ENCODE data around the gene EYA2. TPM values are rescaled to one million over a fixed set of nuclear protein-coding genes. Genes with fewer than 3 reads are reported as not detected.

EYA2 gene
- total and polyA plus RNA-seq, 12 donors = 0.26 to 1.9 (median 0.70) TPM

GRCh38 chr20:47235853-47236638, 341.4 kb downstream of the EYA2 start:
- ATAC-seq = no peak
- H3K36me3 ChIP-seq = peaks cover 0 to 98% (median 53%) of the 10 kb centered on the region in 9 donors
- no peaks in the 10 kb centered on the region for H3K27me3 ChIP-seq
- no peaks in the 10 kb centered on the region for H3K9me3 ChIP-seq
- intact Hi-C loops (cut with DNase I) = no loop called here
- H3K27ac ChIP-seq = no peak overlapping the region
- H3K4me3 ChIP-seq = no peak overlapping the region
- H3K4me1 ChIP-seq = peaks cover 4 to 19% (median 10%) of the 10 kb centered on the region in 9 donors
- TF ChIP-seq, protein P1, sequence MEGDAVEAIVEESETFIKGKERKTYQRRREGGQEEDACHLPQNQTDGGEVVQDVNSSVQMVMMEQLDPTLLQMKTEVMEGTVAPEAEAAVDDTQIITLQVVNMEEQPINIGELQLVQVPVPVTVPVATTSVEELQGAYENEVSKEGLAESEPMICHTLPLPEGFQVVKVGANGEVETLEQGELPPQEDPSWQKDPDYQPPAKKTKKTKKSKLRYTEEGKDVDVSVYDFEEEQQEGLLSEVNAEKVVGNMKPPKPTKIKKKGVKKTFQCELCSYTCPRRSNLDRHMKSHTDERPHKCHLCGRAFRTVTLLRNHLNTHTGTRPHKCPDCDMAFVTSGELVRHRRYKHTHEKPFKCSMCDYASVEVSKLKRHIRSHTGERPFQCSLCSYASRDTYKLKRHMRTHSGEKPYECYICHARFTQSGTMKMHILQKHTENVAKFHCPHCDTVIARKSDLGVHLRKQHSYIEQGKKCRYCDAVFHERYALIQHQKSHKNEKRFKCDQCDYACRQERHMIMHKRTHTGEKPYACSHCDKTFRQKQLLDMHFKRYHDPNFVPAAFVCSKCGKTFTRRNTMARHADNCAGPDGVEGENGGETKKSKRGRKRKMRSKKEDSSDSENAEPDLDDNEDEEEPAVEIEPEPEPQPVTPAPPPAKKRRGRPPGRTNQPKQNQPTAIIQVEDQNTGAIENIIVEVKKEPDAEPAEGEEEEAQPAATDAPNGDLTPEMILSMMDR (IDR thresholded peaks at IDR 0.05) = no peak
- DNase-seq = no peak
- WGBS, 2 donors = 74 to 79% methylated on average over 14 of the region's 14 CpGs

DNA sequence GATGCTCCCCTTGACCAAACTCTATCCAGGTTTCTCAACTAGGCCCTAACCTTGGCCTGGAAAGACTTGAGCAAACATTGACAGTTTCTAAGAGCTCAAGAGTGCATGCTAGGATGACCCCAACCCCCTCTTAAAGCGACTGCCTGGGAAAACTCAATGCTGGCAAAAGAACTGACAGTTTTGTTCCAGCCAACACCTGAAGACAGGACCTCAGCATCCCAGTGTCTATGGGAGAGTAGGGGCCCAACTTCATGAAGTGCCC, 341.9 kb downstream of the EYA2 start:
- H3K36me3 ChIP-seq = peaks cover 0 to 94% (median 53%) of the 10 kb centered on the region in 9 donors
- H3K27ac ChIP-seq = no peak overlapping the region
- 93 to 96% methylated on average over 1 of the region's 1 CpG for WGBS, 2 donors
- TF ChIP-seq, protein P1 (IDR thresholded peaks at IDR 0.05) = no peak
- H3K9me3 ChIP-seq = no peaks in the 10 kb centered on the region
- no peak overlapping the region for H3K4me3 ChIP-seq
- H3K27me3 ChIP-seq = no peaks in the 10 kb centered on the region
- peaks cover 0 to 14% (median 5%) of the 10 kb centered on the region in 9 donors for H3K4me1 ChIP-seq
- no peak for ATAC-seq
- no peak for DNase-seq
- intact Hi-C loops (cut with DNase I) = no loop called here

DNA sequence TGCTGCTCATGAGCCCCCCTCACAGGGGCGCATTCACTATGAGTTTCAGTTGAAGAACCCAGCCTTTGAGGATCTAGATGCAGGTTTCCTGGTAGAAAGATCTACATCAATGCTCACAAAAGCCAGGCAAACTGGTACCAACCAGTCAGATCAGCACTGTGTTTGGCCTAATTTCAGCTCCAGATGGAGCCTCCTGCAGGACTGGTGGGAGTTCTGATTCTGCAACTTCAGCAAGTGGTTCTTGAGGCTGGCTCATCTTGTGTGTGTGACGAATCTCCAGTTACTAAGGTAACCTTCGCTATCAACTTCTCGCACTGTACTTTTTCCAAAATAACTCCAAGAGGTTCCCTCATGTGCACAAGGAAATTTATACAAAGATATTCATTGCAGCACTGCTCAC, 343.1 kb downstream of the EYA2 start:
- ATAC-seq (no peak), DNase-seq (no peak)
- WGBS, 2 donors = 95 to 97% methylated on average over 4 of the region's 4 CpGs
- TF ChIP-seq, protein P1 (IDR thresholded peaks at IDR 0.05) = no peak
- Histone ChIP-seq H3K4me3 (no peak overlapping the region), H3K4me1 (peaks cover 0 to 13% (median 5%) of the 10 kb centered on the region in 9 donors), H3K9me3 (no peaks in the 10 kb centered on the region), H3K27me3 (no peaks in the 10 kb centered on the region), H3K36me3 (peaks cover 0 to 94% (median 50%) of the 10 kb centered on the region in 9 donors), H3K27ac (no peak overlapping the region)
- intact Hi-C loops (cut with DNase I) = no loop called here

Small RNAs within 50 kb of the gene (microRNA-seq; reads per million reads assigned to microRNA genes)
- gene MIR3616 = 0.51 to 0.60 reads per million in 2 donors

Other genes with a start within 250 kb of the EYA2 start
- 1 to 10 TPM in 1 of 10 donors, under 1 TPM in 9; 0.13 to 1.2 (median 0.60) TPM for gene SLC13A3, start 243.4 kb upstream of the EYA2 start, total RNA-seq
- gene SLC13A3, start 243.4 kb upstream of the EYA2 start, polyA plus RNA-seq = under 1 TPM; 0.29 to 0.61 TPM
- 1 to 10 TPM; 3.5 to 7.3 (median 6.4) TPM for gene TP53RK, start 205.4 kb upstream of the EYA2 start, total RNA-seq
- gene TP53RK, start 205.4 kb upstream of the EYA2 start, polyA plus RNA-seq = 1 to 10 TPM; 6.9 to 7.8 TPM
- 1 to 10 TPM; 1.1 to 5.2 (median 2.5) TPM for gene SLC2A10, start 185.2 kb upstream of the EYA2 start, total RNA-seq
- gene SLC2A10, start 185.2 kb upstream of the EYA2 start, polyA plus RNA-seq = 1 to 10 TPM; 1.9 to 3.4 TPM